Liver (tissue), 9 donors: ENCODE measurements around the gene COG2. TPM values are rescaled to one million over a fixed set of nuclear protein-coding genes. Genes with fewer than 3 reads are reported as not detected.

ENCODE experiments used
- DNase-seq: peaks from one replicate; pipeline ENCODE4 v3.0.0-alpha.2; 2017; ENCODE audit warnings: low spot score
- H3K27ac ChIP-seq, 2 donors: one replicate each; pipeline ENCODE4 v1.7.0; 2013; ENCODE audit warnings: inconsistent platforms in 2 of 2, low read length in 2 of 2, control low read depth in 1 of 2, low read depth in 1 of 2, mild to moderate bottlenecking in 1 of 2
- H3K27me3 ChIP-seq, 4 donors: one replicate each; pipeline versions ENCODE4 v1.6.1 to v1.7.0; 2013; ENCODE audit warnings: low read length in 3 of 4, inconsistent platforms in 1 of 4, mild to moderate bottlenecking in 1 of 4, moderate library complexity in 1 of 4; ENCODE audit not compliant: control insufficient read depth in 4 of 4, insufficient read depth in 4 of 4
- H3K36me3 ChIP-seq, 4 donors: one replicate each; pipeline versions ENCODE4 v1.6.1 to v1.7.0; 2013; ENCODE audit warnings: low read length in 3 of 4, mild to moderate bottlenecking in 3 of 4, low read depth in 1 of 4, moderate library complexity in 1 of 4; ENCODE audit not compliant: control insufficient read depth in 4 of 4, insufficient read depth in 3 of 4
- H3K4me1 ChIP-seq, 4 donors: one replicate each; pipeline versions ENCODE4 v1.6.1 to v1.7.0; 2013; ENCODE audit warnings: low read length in 3 of 4, mild to moderate bottlenecking in 3 of 4, moderate library complexity in 1 of 4; ENCODE audit not compliant: control insufficient read depth in 4 of 4, insufficient read depth in 4 of 4
- H3K4me3 ChIP-seq, 3 donors: one replicate each; pipeline versions ENCODE4 v1.6.1 to v1.7.0; 2013; ENCODE audit warnings: low read length in 3 of 3, control low read depth in 1 of 3, low read depth in 1 of 3, mild to moderate bottlenecking in 1 of 3
- H3K9ac ChIP-seq, 2 donors: one replicate each; pipeline ENCODE4 v1.7.0; 2013; ENCODE audit warnings: low read length in 2 of 2, mild to moderate bottlenecking in 2 of 2, moderate library complexity in 2 of 2, control low read depth in 1 of 2, low read depth in 1 of 2
- H3K9me3 ChIP-seq, 4 donors: one replicate each; pipeline versions ENCODE4 v1.6.1 to v1.7.0; 2013; ENCODE audit warnings: low read length in 3 of 4; ENCODE audit not compliant: control insufficient read depth in 4 of 4
- ATF3 ChIP-seq: IDR thresholded peaks from 2 replicates; pipeline ENCODE4 v1.6.1; 2016; ENCODE audit warnings: antibody characterized with exemption
- CTCF ChIP-seq: fragments of 150-350 bp; IDR thresholded peaks from 2 replicates; pipeline ENCODE4 v1.5.1; 2017; ENCODE audit warnings: improper control_type of control experiment, low read depth, low read length; ENCODE audit not compliant: missing input control
- EGR1 ChIP-seq, 2 donors: IDR thresholded peaks; 2 replicates each; pipeline ENCODE4 v1.6.1; 2016 to 2018; ENCODE audit warnings: antibody characterized with exemption in 2 of 2, low read depth in 2 of 2
- FOXA1 ChIP-seq: IDR thresholded peaks from 2 replicates; pipeline ENCODE4 v1.6.1; 2016; ENCODE audit warnings: antibody characterized with exemption
- FOXA2 ChIP-seq: IDR thresholded peaks from 2 replicates; pipeline ENCODE4 v1.6.1; 2016; ENCODE audit warnings: antibody characterized with exemption
- HNF4A ChIP-seq, 2 donors: conservative IDR thresholded peaks; 2 replicates each; pipeline ENCODE4 v1.6.1; 2016; ENCODE audit warnings: antibody characterized with exemption in 2 of 2, mild to moderate bottlenecking in 2 of 2
- HNF4G ChIP-seq: IDR thresholded peaks from 2 replicates; pipeline ENCODE4 v1.6.1; 2016; ENCODE audit warnings: antibody characterized with exemption
- MAX ChIP-seq: IDR thresholded peaks from 2 replicates; pipeline ENCODE4 v1.6.1; 2016; ENCODE audit warnings: antibody characterized with exemption
- RAD21 ChIP-seq, 2 donors: IDR thresholded peaks; 2 replicates each; pipeline ENCODE4 v1.6.1; 2016; ENCODE audit warnings: antibody characterized with exemption in 2 of 2, mild to moderate bottlenecking in 2 of 2
- SP1 ChIP-seq: IDR thresholded peaks from 2 replicates; pipeline ENCODE4 v1.6.1; 2018; ENCODE audit warnings: antibody characterized with exemption, mild to moderate bottlenecking
- TAF1 ChIP-seq: conservative IDR thresholded peaks from 2 replicates; pipeline ENCODE4 v1.6.1; 2016; ENCODE audit warnings: antibody characterized with exemption, mild to moderate bottlenecking
- YY1 ChIP-seq: IDR thresholded peaks from 2 replicates; pipeline ENCODE4 v1.6.1; 2016; ENCODE audit warnings: antibody characterized with exemption, mild to moderate bottlenecking
- ZBTB33 ChIP-seq: IDR thresholded peaks from 2 replicates; pipeline ENCODE4 v1.6.1; 2016; ENCODE audit warnings: antibody characterized with exemption
- WGBS: extraction: QIAGEN DNeasy Blood & Tissue Kit; methylation state at CpG from one replicate; pipeline ENCODE4 v1.1.7; 2013; 5-methylcytosine and 5-hydroxymethylcytosine counted together
- polyA plus RNA-seq, 2 donors: library from polyadenylated mRNA; stranded (reverse) in 1 of 2; unstranded in 1 of 2; fragments of 200-250 nt in 1 of 2; fragments of >200 nt in 1 of 2; fragmentation: Nextera tagmentation in 1 of 2; extraction: Ambion mirVana in 1 of 2; gene quantifications; one replicate each; pipeline versions ENCODE4 v1.2.1 to v1.2.3, GENCODE V29; 2013 to 2015
- total RNA-seq, 2 donors: library from RNA; depleted of rRNA; stranded (reverse); fragments of >200 nt; gene quantifications; one replicate each; pipeline ENCODE4 v1.2.3, GENCODE V29; 2014
- donor health status: healthy.
- donor health status: healthy.
- donor health status: healthy.
- donor health status: healthy.
- donor health status: healthy.

COG2 gene
- total and polyA plus RNA-seq, 4 donors, result 6.4 to 16.1 (median 14.3) TPM

- Histone ChIP-seq H3K9me3 (no peaks in the 10 kb centered on the region), H3K36me3 (peaks cover 0 to 1% (median 0%) of the 10 kb centered on the region in 4 donors), H3K27me3 (no peaks in the 10 kb centered on the region), H3K9ac (no peak overlapping the region), H3K4me1 (peaks cover 7 to 36% (median 18%) of the 10 kb centered on the region in 4 donors), H3K4me3 (no peak overlapping the region), H3K27ac (no peak overlapping the region)
- TF ChIP-seq EGR1 (IDR thresholded peaks at IDR 0.05; ENCODE audit: low read depth in 2 of 2) (no peak), FOXA2 (no peak), YY1 (no peak), ZBTB33 (no peak), CTCF (no peak), ATF3 (no peak)
- WGBS, result 76% methylated on average over 5 of the region's 5 CpGs
- no peak for DNase-seq
Measured at GRCh38 chr1:230647321-230647720, 5.0 kb downstream of the COG2 start.

- Histone ChIP-seq H3K9ac (no peak overlapping the region), H3K4me3 (no peak overlapping the region), H3K9me3 (no peaks in the 10 kb centered on the region), H3K4me1 (peaks cover 7 to 31% (median 16%) of the 10 kb centered on the region in 4 donors), H3K36me3 (peaks cover 0 to 1% (median 0%) of the 10 kb centered on the region in 4 donors), H3K27me3 (no peaks in the 10 kb centered on the region), H3K27ac (no peak overlapping the region)
- no peak for TF ChIP-seq HNF4G
- no peak for TF ChIP-seq CTCF
- no peak for TF ChIP-seq SP1
- TF ChIP-seq HNF4A (conservative IDR thresholded peaks at IDR 0.05), result peak in 1 of 2 donors; percentile 7
- no peak for DNase-seq
- WGBS, result 91% methylated on average over 3 of the region's 3 CpGs
Measured at GRCh38 chr1:230648114-230648513, 5.8 kb downstream of the COG2 start.

GRCh38 chr1:230650300-230650699 is 8.0 kb downstream of the COG2 start:
- Histone ChIP-seq H3K9me3 (no peaks in the 10 kb centered on the region), H3K27me3 (no peaks in the 10 kb centered on the region), H3K36me3 (peaks cover 0 to 1% (median 0%) of the 10 kb centered on the region in 4 donors), H3K4me1 (peaks cover 0 to 12% (median under 1%) of the 10 kb centered on the region in 4 donors), H3K27ac (no peak overlapping the region), H3K4me3 (no peak overlapping the region), H3K9ac (no peak overlapping the region)
- TF ChIP-seq YY1, result no peak
- TF ChIP-seq HNF4G, result no peak
- no peak for TF ChIP-seq HNF4A (conservative IDR thresholded peaks at IDR 0.05)
- TF ChIP-seq ATF3, result no peak
- no peak for TF ChIP-seq FOXA1
- TF ChIP-seq TAF1, result no peak
- no peak for TF ChIP-seq SP1
- TF ChIP-seq FOXA2, result no peak
- no peak for TF ChIP-seq MAX
- TF ChIP-seq RAD21 (IDR thresholded peaks at IDR 0.05), result no peak
- 98% methylated on average over 1 of the region's 1 CpG for WGBS
- no peak for DNase-seq
